Stimulated activated CD8-positive, alpha-beta memory T cell treated with anti-CD3 and anti-CD28 coated beads, Interleukin-7, amount 100 ng/mL, for 48 hours (primary cell): ENCODE results near the gene ZNF284.
"Not testable (repeated sequence)": the region's sequence is repeated elsewhere in the genome, so short reads cannot be mapped to it uniquely, and the experiment has no call there.

ENCODE experiments used
- DNase-seq, 2 donors: peaks; one replicate each; pipeline ENCODE4 v3.0.0-alpha.2; 2020; ENCODE audit warnings: low read depth in 1 of 2; ENCODE audit errors: extremely low read depth in 1 of 2

The ZNF284 gene

DNA sequence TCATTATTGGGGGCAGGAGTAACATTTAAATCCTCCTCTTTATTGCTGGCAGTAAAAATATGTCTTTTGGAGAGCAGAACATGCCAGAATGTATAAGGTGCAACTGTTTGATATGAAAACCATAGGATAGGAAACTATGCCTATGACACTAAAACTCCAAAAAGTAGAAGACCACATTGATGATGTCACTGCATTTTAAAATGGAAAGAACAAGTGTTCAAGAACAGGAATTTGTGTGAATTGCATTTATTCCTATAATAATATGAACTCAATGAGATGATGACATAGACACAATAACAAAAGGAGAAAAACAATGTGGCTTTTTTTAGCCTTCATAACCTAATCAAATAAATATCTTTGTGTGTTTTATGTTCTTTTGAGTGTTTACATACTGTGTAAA, 37.5 kb downstream of the ZNF284 start:
- DNase-seq: no peak

DNA sequence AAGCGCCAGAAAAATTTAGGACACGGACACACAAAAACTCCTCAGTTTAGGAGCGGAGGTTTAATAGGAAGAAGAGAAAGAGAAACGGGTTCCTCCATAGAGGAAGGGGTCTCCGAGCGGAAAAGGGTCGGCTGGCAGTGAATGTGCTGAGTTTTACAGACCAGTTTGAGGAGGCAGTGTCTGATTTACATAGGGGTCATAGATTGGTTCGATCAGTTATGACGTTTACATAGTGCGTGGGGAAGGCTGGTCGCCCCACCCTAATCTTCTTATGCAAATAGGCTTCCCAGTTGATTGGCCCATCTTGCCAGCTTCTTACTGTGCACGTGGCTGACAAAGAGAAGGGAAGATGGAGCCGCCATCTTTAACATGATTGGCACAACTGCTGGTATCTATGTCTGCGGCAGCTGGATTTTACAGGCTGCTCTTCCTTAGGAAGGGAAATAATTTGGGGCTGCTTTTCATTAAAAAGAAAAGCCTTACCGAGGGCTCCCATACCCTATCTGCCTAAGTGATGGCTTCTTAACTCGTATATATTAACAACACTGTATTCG, 40.0 kb downstream of the ZNF284 start:
- DNase-seq: no peak

DNA sequence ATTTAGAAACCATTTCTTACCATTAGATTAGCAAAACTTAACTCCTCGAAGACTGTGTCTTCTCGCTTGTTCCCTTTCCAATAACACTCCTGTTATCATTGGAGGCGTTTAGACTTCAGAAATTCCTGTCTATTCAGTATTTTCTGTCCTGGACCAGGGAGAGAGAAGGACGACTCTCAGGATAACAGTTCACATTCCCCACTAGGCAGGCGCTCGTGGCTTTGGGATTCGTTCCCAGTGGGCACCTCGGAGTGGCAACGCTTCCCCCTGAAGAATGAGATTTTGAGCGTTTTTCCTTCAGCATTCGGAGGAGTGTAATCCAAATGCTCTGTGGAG, 40.8 kb downstream of the ZNF284 start:
- DNase-seq: no peak

DNA sequence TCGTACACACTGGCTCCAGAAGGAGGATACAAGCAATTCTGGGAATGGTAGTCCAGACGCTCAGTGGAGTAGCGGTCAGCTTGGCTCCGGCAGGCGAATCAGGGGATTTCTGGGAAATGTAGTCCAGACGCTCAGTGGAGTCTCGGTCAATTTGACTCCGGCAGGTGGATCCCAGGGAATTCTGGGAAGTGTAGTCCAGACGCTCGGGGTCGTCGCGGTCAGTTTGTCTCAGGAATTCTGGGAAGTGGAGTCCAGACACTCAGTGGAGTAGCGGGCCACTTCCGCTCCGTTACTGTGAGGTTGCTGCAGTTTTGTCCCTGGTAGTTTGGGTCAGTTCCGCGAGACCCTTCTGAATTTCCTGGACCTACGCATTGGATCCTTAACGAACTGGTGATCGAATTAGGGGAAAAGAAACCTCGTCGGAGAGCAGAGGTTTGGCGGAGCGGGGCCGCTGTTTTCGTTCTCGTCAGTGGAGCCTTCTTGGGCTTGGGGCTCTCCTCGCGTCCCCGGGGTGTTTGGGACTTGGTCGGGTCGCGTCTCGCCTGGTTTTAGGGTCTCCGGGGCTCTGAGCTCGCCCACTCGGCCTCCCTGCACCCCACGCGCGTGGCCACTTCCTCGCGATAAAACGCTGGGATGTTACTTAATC, 41.3 kb downstream of the ZNF284 start, which contains the start of gene ZNF225:
Gene ZNF225 (plus strand): TSS at position 262 of the 646 bp plus-strand sequence. CDS start 2,429 bp downstream, outside the sequence.
- DNase-seq: peak; percentile 64 to 86

GRCh38 chr19:44113784-44114390, 41.9 kb downstream of the ZNF284 start:
- DNase-seq: no peak

- DNase-seq: not testable (repeated sequence)
These were observed 49.2 kb downstream of the ZNF284 start for GRCh38 chr19:44121162-44121561.

DNA sequence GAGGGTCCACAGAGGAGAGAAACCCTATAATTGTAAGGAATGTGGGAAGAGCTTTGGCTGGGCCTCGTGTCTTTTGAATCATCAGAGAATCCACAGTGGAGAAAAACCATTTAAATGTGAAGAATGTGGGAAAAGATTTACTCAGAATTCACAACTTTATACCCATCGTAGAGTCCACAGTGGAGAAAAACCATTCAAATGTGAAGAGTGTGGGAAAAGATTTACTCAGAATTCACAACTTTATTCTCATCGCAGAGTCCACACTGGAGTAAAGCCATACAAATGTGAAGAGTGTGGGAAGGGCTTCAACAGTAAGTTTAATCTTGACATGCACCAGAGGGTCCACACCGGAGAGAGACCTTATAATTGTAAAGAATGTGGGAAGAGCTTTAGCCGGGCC, 60.0 kb downstream of the ZNF284 start:
- no peak for DNase-seq
